ENCODE measurements around the gene THADA.
"Not testable (repeated sequence)": the region's sequence is repeated elsewhere in the genome, so short reads cannot be mapped to it uniquely, and the experiment has no call there.

The THADA gene

DNA sequence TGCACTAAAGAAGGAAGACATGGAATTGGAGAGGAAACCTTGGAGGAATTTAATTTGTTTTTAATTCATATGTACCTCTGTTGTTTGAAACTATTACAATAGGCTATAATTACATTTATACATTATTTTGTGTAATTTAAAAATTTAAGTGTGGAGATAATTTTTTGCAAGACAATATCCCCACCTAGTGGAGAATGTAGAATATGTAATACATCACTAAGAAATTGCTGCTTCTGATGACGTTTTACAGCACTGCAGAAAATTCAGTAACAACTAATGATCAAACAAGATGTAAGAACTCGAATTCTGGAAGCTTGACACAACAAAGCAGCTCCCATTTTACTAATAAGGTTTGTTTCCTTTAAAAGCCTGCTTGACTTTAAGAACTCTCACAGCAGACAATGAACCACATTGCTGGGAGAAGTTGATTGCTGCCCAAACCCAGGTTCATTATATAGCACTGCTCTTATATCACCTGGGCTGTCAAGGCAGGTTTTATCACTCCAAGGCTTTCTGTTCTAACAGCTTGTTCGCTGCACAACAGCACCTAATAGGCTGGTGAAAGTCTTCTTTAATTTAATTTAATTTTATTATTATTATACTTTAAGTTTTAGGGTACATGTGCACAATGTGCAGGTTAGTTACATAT is 53.4 kb downstream of the THADA start:
- H3K27ac Mint-ChIP-seq, result no peak overlapping the region
- CTCF ChIA-PET, result interaction anchor here (0.7 to 4.1 kb wide), 14 partner anchors 13 to 714 kb away, joined by 3 to 20 read pairs (median 5); no protein-coding TSS in a partner anchor
- H3K4me1 Mint-ChIP-seq, result peaks cover 8% of the 10 kb centered on the region
- no peaks in the 10 kb centered on the region for H3K9me3 Mint-ChIP-seq
- peaks cover 10% of the 10 kb centered on the region for H3K36me3 Mint-ChIP-seq
- no peaks in the 10 kb centered on the region for H3K27me3 Mint-ChIP-seq
- H3K4me3 Mint-ChIP-seq, result no peak overlapping the region
- DNase-seq, result no peak

DNA sequence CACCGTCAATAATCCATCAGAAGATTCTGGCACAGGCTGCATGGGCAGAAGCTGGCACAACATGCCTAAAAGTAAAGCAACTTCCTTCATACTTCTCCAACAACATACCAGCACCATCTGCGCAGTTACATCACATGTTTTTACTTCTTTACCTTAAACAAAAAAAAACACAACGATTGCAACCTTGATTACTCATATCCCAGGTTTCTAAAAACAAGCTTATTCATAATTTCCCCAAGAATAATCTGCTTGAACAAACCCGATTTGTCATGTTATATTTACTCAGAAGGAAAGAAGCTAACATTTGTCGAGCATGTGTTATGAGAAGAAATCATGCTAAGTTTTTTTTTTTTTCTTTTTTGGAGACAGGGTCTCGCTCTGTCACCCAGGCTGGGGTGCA is 54.7 kb downstream of the THADA start:
- CTCF ChIA-PET, result interaction anchor here (0.6 to 4.1 kb wide), 24 partner anchors 12 to 713 kb away, joined by 3 to 20 read pairs (median 4); no protein-coding TSS in a partner anchor
- no peak for DNase-seq
- H3K4me3 Mint-ChIP-seq, result no peak overlapping the region
- no peaks in the 10 kb centered on the region for H3K27me3 Mint-ChIP-seq
- peaks cover 14% of the 10 kb centered on the region for H3K4me1 Mint-ChIP-seq
- no peaks in the 10 kb centered on the region for H3K9me3 Mint-ChIP-seq
- no peak overlapping the region for H3K27ac Mint-ChIP-seq
- H3K36me3 Mint-ChIP-seq, result peaks cover 8% of the 10 kb centered on the region

DNA sequence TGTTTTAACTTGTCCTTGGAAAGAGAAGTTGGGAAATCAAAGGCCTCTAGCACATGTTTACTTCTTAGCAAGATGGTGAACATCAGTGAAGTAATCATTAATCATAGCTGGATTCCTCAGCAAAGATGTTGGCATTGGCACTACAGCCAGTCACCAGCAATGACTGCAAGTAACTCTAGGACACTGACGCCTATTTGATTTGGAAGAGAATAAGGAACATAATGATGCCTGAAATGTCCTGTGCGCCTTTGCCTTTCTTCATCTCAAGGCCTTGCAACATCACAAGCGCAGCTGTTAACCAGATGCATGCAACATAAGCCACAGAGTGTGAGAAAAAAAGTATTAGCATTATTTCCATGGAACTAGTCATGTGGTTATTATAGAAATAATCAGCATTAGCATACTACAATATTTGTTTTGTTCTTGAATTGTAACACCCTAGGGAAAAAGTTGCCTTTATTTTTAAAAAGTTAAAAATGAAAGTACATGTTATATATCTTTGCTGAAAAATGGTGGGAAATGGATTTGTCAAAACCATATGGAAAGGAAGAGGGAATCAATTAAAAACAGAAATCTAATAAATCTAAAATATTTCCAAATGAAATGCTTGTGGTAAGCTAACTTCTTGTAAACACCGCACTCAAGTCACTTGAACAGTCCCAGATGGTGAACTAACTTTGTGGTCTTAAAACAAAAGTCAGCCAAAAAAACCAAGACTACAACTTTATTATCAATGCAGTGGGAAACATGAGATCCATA is 55.6 kb downstream of the THADA start:
- no peak overlapping the region for H3K4me3 Mint-ChIP-seq
- DNase-seq, result no peak
- H3K36me3 Mint-ChIP-seq, result peaks cover 7% of the 10 kb centered on the region
- H3K27me3 Mint-ChIP-seq, result no peaks in the 10 kb centered on the region
- no peak overlapping the region for H3K27ac Mint-ChIP-seq
- H3K4me1 Mint-ChIP-seq, result peaks cover 14% of the 10 kb centered on the region
- CTCF ChIA-PET, result interaction anchor here (0.8 to 4.1 kb wide), 10 partner anchors 16 to 712 kb away, joined by 3 to 20 read pairs (median 5); no protein-coding TSS in a partner anchor
- H3K9me3 Mint-ChIP-seq, result no peaks in the 10 kb centered on the region

DNA sequence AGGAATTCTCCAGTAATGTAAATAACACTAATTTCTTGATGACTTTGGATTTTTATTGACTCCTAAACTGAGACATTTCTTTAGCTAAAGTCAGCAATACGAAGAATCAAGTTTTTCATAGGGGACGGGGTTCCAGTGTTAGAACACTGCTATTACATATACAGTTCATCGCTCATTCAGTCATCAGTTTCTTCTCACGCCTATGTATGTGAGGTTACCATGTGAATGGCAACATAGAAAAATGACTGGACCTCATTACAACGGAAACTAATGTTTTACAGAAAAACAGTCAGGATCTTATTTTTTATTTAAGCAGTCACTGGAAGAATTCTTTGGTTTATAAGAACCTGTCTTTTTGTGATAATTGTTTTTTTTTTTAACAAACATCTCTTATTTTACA is 56.4 kb downstream of the THADA start:
- H3K4me1 Mint-ChIP-seq, result peaks cover 14% of the 10 kb centered on the region
- DNase-seq, result no peak
- CTCF ChIA-PET, result interaction anchor here (0.6 to 4.1 kb wide), 3 partner anchors 38 to 592 kb away, joined by 3 to 20 read pairs (median 6); no protein-coding TSS in a partner anchor
- no peak overlapping the region for H3K4me3 Mint-ChIP-seq
- H3K27ac Mint-ChIP-seq, result no peak overlapping the region
- no peaks in the 10 kb centered on the region for H3K27me3 Mint-ChIP-seq
- no peaks in the 10 kb centered on the region for H3K9me3 Mint-ChIP-seq
- peaks cover 13% of the 10 kb centered on the region for H3K36me3 Mint-ChIP-seq

DNA sequence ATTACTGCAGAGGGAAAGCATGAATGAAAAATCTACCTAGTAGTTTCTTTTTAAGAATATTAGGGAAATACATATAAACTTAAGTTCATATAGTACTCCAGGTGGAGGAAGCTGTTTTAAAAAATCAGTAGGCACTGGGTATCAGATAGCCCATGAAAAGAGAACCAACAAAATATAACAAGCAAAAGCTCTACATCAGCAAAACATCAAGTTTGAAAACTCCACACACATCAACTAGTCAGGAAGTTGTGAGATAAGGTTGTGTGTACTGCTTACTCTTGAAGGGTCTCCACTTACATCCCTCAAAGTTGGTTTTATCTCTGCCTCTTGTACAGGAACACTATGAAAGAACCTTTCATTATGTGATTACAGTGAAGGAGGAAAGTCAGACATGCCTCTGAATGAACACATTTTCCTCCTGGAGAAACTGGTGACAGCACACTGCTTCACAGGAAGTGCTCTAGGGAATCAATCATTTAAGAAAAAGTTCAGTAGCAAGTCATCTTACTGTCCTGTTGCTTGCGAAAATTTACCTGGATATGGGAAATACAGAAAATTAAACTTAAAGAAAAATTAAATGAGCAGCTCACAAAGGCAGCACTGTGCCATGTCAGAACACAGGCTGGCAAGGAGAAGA is 57.7 kb downstream of the THADA start:
- DNase-seq, result no peak
- no peak overlapping the region for H3K27ac Mint-ChIP-seq
- H3K27me3 Mint-ChIP-seq, result no peaks in the 10 kb centered on the region
- peaks cover 14% of the 10 kb centered on the region for H3K4me1 Mint-ChIP-seq
- no peaks in the 10 kb centered on the region for H3K9me3 Mint-ChIP-seq
- H3K36me3 Mint-ChIP-seq, result peaks cover 15% of the 10 kb centered on the region
- CTCF ChIA-PET, result interaction anchor here (1.2 to 1.6 kb wide), 5 partner anchors 18 to 565 kb away, joined by 3 to 8 read pairs (median 5); no protein-coding TSS in a partner anchor
- H3K4me3 Mint-ChIP-seq, result no peak overlapping the region

DNA sequence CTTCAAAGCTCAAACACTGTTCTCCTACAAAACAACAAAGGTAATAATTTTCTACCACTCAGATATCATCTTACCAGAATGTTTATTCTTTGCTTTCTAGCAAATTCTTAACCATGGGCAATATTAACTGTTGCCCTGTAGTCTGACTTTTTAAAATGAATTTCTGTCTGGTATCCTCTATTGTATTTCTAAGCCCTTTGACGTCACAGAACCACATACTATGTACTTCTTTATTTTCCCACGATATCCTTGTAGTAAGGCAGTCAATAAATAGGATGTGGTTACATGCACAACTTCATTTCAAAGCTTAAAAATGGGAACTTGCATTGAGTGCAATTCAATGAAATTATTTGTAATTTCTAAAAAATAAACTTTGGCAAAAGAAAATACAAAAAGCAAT is 58.7 kb downstream of the THADA start:
- H3K27me3 Mint-ChIP-seq, result no peaks in the 10 kb centered on the region
- CTCF ChIA-PET, result interaction anchor here (1.1 to 1.5 kb wide), 3 partner anchors 40 to 564 kb away, joined by 3 to 8 read pairs (median 3); no protein-coding TSS in a partner anchor
- no peaks in the 10 kb centered on the region for H3K9me3 Mint-ChIP-seq
- peaks cover 14% of the 10 kb centered on the region for H3K4me1 Mint-ChIP-seq
- peaks cover 16% of the 10 kb centered on the region for H3K36me3 Mint-ChIP-seq
- DNase-seq, result no peak
- no peak overlapping the region for H3K27ac Mint-ChIP-seq
- no peak overlapping the region for H3K4me3 Mint-ChIP-seq

DNA sequence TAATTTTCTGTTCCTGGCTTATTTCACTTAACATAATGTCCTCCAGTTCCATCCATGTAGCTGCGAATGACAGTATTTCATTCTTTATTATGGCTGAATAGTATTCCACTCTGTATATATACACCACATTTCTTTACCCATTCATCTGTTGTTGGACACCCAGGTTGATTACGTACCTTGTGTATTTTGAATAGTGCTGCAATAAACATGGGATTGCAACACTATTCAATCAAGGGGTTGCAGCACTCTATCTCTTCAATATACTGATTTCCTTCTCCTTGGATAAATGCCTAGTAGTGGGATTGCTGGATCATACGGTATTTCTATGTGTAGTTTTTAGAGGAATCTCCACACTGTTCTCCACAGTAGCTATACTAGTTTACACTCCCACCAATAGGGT is 61.3 kb downstream of the THADA start:
- Mint-ChIP-seq H3K27me3 (no peaks in the 10 kb centered on the region), H3K4me1 (peaks cover 14% of the 10 kb centered on the region), H3K36me3 (peaks cover 22% of the 10 kb centered on the region), H3K4me3 (no peak overlapping the region), H3K27ac (no peak overlapping the region), H3K9me3 (no peaks in the 10 kb centered on the region)
- CTCF ChIA-PET, result interaction anchor here (1.1 to 1.2 kb wide), 2 partner anchors 303 to 305 kb away, joined by 3 read pairs; no protein-coding TSS in a partner anchor
- DNase-seq, result no peak

DNA sequence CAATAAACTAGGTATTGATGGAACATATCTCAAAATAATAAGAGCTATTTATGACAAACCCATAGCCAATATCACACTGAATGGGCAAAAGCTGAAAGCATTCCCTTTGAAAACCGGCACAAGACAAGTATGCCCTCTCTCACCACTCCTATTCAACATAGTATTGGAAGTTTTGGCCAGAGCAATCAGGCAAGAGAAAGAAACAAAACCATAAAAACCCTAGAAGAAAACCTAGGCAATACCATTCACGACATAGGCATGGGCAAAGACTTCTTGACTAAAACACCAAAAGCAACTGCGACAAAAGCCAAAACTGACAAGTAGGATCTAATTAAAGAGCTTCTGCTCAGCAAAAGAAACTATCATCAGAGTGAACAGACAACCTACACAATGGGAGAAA is 63.3 kb downstream of the THADA start:
- DNase-seq, H3K4me1 Mint-ChIP-seq, H3K4me3 Mint-ChIP-seq, CTCF ChIA-PET, H3K27ac Mint-ChIP-seq, H3K9me3 Mint-ChIP-seq, H3K27me3 Mint-ChIP-seq: not testable (repeated sequence)
- peaks cover 21% of the 10 kb centered on the region for H3K36me3 Mint-ChIP-seq

DNA sequence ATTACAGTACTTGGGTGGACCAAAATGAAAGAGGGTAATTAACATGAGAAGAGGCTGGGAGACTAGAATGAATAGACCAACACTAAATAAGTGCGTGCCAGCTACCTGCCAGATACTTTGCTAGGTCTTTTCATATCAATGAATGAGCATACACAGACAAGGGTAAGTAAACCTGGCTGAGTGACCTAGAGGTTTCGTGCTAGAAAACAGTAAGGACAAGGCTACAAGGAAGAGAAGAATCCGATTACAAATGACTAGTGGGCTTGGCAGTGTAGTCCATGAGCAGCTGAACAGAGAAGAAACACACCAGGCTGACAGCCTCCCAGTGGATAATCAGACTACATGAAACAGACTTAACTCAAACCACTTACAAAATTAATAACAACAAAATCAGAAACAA is 64.6 kb downstream of the THADA start:
- Mint-ChIP-seq H3K4me3 (no peak overlapping the region), H3K36me3 (peaks cover 21% of the 10 kb centered on the region), H3K27ac (no peak overlapping the region), H3K27me3 (no peaks in the 10 kb centered on the region), H3K4me1 (no peaks in the 10 kb centered on the region), H3K9me3 (no peaks in the 10 kb centered on the region)
- no peak for DNase-seq
- CTCF ChIA-PET, result no interaction called here

DNA sequence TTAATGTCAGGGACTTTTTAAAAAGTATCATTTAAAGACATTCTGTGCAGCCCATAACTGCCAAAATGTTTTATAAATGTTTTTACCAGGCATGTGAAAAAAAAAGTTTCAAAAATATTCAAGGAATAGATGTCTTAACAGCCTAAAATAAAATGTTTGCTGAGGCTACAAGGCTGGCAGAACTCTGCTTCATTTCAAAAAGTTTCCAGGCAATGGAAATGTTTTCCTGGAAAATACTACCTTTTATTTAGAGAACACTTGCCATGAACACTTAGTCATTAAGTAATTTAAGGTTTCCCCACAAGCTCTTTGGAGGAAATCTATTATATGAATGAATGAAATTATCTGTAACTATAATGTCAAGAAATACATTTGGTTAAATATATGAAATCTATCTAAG is 68.8 kb downstream of the THADA start:
- Mint-ChIP-seq H3K27ac (no peak overlapping the region), H3K9me3 (peaks cover 6% of the 10 kb centered on the region), H3K27me3 (no peaks in the 10 kb centered on the region), H3K4me1 (no peaks in the 10 kb centered on the region), H3K36me3 (peaks cover 35% of the 10 kb centered on the region), H3K4me3 (no peak overlapping the region)
- no peak for DNase-seq
- CTCF ChIA-PET, result no interaction called here

DNA sequence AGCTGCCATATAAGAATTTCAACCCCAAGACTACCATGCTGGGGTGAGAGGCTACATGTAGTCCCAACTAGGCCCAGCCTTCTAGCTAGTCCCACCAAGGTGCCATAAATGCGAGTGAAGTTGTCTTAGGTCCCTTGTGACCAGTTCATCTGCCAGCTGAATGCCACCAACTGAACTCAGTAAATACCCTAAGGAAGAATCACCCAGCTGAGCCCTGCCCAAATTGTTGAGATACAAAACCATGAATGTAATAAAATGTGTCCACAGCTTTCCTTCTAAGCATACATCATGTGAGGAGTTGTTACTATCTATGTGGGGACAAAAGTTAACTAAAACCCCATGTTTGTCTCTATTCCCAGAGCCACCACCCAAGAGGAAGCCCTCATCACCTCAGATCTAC is 70.3 kb downstream of the THADA start:
- no peaks in the 10 kb centered on the region for H3K4me1 Mint-ChIP-seq
- no peaks in the 10 kb centered on the region for H3K27me3 Mint-ChIP-seq
- peaks cover 6% of the 10 kb centered on the region for H3K9me3 Mint-ChIP-seq
- CTCF ChIA-PET, result interaction anchor here (0.5 to 0.6 kb wide), 2 partner anchors 16 to 254 kb away, joined by 3 read pairs; no protein-coding TSS in a partner anchor
- no peak for DNase-seq
- peaks cover 31% of the 10 kb centered on the region for H3K36me3 Mint-ChIP-seq
- no peak overlapping the region for H3K4me3 Mint-ChIP-seq
- H3K27ac Mint-ChIP-seq, result no peak overlapping the region

DNA sequence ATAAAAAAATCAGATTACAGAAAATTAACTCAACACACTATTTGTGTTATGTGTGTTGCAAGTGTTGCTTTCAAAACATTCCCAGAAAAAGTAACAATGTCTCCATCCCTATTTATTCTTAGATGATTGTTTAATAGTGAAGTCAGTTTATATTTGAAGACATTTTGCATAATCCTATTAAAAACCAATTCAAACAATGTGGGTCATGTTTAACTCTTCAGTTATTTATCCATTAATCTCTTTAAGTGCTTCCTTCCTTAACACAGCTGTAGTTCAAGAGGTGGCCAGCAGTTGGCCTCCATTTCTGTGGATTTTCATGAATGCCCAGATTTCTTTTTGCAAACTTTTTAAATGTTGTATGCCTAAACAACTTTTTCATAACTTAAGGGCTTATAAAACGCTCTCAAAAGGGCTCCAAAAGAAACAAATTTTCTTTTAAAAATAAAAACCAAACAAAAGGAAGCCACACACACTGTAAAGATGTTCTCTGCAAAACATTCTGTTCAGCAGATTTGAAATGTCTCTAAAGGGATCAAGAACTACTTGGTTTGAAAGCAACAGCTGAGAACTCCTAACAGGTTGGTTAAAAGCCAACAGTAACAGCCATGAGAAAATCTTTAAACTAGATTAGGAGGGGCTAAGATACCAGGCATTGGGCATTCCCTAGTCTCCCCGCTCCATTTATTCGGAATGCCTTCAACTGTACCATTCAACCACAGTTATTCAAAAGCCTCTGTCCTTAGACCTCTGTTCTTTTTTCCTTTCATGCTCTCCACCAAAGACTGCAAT is 71.5 kb downstream of the THADA start:
- H3K36me3 Mint-ChIP-seq, result peaks cover 29% of the 10 kb centered on the region
- H3K4me1 Mint-ChIP-seq, result no peaks in the 10 kb centered on the region
- DNase-seq, result no peak
- CTCF ChIA-PET, result interaction anchor here (0.7 kb wide), 1 partner anchor 40 kb away, joined by 3 read pairs; no protein-coding TSS in a partner anchor
- H3K27ac Mint-ChIP-seq, result no peak overlapping the region
- no peak overlapping the region for H3K4me3 Mint-ChIP-seq
- H3K9me3 Mint-ChIP-seq, result peaks cover 6% of the 10 kb centered on the region
- no peaks in the 10 kb centered on the region for H3K27me3 Mint-ChIP-seq

DNA sequence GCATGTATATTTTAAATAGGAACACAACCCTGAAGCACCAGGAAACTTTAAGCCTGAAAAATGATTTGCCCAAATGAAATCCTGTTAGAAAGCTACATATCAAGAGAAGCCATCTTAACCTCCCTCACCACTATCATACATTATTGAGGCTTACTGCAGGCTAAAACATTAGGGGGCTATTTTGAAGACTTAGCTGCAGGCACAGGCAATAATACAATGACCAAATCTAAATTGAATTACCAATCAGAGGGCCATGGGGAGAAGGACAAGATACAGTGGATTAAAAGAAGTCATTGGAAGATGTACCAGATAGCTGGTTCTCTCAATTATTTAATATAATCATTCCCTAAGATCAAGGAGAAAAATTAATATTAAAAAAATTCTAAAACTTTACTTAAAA is 73.7 kb downstream of the THADA start:
- H3K27me3 Mint-ChIP-seq, result no peaks in the 10 kb centered on the region
- H3K4me3 Mint-ChIP-seq, result no peak overlapping the region
- no peaks in the 10 kb centered on the region for H3K4me1 Mint-ChIP-seq
- peaks cover 29% of the 10 kb centered on the region for H3K36me3 Mint-ChIP-seq
- peaks cover 6% of the 10 kb centered on the region for H3K9me3 Mint-ChIP-seq
- CTCF ChIA-PET, result interaction anchor here (0.6 to 0.8 kb wide), 2 partner anchors 44 to 73 kb away, joined by 3 read pairs; no protein-coding TSS in a partner anchor
- no peak overlapping the region for H3K27ac Mint-ChIP-seq
- no peak for DNase-seq

Measured in activated naive CD4-positive, alpha-beta T cell treated with anti-CD3 and anti-CD28 coated beads, Interleukin-2, amount 10 ng/mL, durations not matched to agents 7 days and 5 days (primary cell).